NCI-H226 (cell line): ENCODE measurements around the gene PPP2R5D.

Experiments used
- DNase-seq: peaks from one replicate; pipeline ENCODE4 v3.0.0-alpha.2; 2015

PPP2R5D gene

GRCh38 chr6:43060034-43060754 lies 75.8 kb downstream of the PPP2R5D start:
- no peak for DNase-seq

GRCh38 chr6:43060755-43061633 lies 76.6 kb downstream of the PPP2R5D start:
- DNase-seq = no peak

GRCh38 chr6:43061861-43062260 lies 77.5 kb downstream of the PPP2R5D start:
- peak; percentile 17 for DNase-seq
